Measurements from ENCODE around the gene ACR. TPM values are rescaled to one million over a fixed set of nuclear protein-coding genes. Genes with fewer than 3 reads are reported as not detected.
"Not testable (repeated sequence)": the region's sequence is repeated elsewhere in the genome, so short reads cannot be mapped to it uniquely, and the experiment has no call there.

Gene ACR
- total RNA-seq, 2 donors from 2014 or later = 13.1 TPM; not detected in 1

- WGBS = 60% methylated on average over 1 of the region's 9 CpGs
- H3K36me3 ChIP-seq = not testable (repeated sequence)
Observed at GRCh38 chr22:50756406-50756805, 18.4 kb downstream of the ACR start.

DNA sequence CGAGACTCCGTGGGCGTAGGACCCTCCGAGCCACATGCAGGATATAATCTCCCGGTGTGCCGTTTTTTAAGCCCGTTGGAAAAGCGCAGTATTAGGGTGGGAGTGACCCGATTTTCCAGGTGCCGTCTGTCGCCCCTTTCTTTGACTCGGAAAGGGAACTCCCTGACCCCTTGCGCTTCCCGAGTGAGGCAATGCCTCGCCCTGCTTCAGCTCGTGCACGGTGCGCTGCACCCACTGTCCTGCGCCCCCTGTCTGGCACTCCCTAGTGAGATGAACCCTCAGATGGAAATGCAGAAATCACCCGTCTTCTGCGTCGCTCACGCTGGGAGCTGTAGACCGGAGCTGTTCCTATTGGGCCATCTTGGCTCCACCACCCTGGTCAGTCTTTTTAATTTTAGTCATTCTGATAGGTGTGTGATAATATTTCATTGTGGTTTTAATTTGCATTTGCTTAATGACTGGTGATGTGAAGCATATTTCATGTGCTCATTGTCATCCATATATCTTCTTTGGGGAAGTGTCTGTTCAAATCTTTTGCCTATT, 19.0 kb downstream of the ACR start:
- intact Hi-C loops (cut with DNase I); H3K27me3 ChIP-seq (replicated peaks; ENCODE audit: insufficient read depth); H3K36me3 ChIP-seq; H3K27ac ChIP-seq; H3K9me3 ChIP-seq; H3K4me1 ChIP-seq (replicated peaks): not testable (repeated sequence)
- H3K4me3 ChIP-seq = peak overlapping the region; percentile 34 to 37
- 1% methylated on average over 24 of the region's 24 CpGs for WGBS
- peak in 1 of 4 experiments; percentile 42 for TF ChIP-seq CTCF (IDR thresholded peaks at IDR 0.05)
- DNase-seq (ENCODE audit: low spot score) = peak; percentile 24

More at GRCh38 chr22:50756406-50756805, 18.4 kb downstream of the ACR start:
- DNase-seq (ENCODE audit: low spot score); intact Hi-C loops (cut with DNase I); H3K27ac ChIP-seq; H3K27me3 ChIP-seq (replicated peaks; ENCODE audit: insufficient read depth); H3K4me1 ChIP-seq (replicated peaks); H3K9me3 ChIP-seq: not testable (repeated sequence)
- peak overlapping the region in 1 of 2 donors; percentile 37 for H3K4me3 ChIP-seq

DNA sequence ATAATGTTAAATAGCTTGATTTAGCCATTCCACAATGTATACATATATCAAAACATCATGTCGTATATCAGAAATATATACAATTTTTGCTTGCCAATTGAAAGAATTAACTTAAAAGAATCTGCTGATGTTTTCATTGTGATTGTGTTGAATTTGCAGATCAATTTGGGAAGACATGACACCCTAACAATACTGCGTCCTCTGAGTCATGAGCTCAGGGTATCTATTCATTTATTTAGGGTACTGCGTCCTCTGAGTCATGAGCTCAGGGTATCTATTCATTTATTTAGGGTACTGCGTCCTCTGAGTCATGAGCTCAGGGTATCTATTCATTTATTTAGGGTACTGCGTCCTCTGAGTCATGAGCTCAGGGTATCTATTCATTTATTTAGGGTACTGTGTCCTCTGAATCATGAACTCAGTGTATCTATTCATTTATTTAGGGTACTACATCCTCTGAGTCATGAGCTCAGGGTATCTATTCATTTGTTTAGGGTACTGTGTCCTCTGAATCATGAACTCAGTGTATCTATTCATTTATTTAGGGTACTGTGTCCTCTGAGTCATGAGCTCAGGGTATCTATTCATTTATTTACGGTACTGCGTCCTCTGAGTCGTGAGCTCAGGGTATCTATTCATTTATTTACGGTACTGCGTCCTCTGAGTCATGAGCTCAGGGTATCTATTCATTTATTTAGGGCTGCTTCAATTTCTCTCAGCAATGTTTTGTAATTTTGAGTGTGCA, 21.8 kb downstream of the ACR start:
- H3K4me1 ChIP-seq (replicated peaks); H3K4me3 ChIP-seq; intact Hi-C loops (cut with DNase I); H3K27me3 ChIP-seq (replicated peaks; ENCODE audit: insufficient read depth); H3K36me3 ChIP-seq; H3K27ac ChIP-seq; DNase-seq (ENCODE audit: low spot score); H3K9me3 ChIP-seq: not testable (repeated sequence)
- 77% methylated on average over 10 of the region's 10 CpGs for WGBS

DNA sequence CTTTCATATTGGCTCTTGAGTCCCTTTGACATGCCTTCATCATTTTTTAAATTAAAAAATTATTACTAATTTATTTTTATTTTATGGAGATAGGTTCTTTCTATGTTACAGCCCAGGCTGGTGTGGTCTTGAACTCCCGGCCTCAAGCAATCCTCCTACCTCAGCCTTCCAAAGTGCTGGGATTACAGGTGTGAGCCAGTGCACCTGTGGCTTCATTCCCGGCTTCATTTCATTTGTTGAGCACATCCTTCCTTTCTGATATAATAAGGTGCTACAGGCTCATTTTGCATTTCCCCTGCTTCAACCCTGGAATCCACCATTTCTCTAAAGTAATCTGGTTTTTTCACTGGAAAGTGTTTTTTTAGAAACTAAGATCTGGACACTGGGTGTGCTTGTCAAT, 23.8 kb downstream of the ACR start:
- DNase-seq (ENCODE audit: low spot score); H3K9me3 ChIP-seq; H3K27ac ChIP-seq; H3K27me3 ChIP-seq (replicated peaks; ENCODE audit: insufficient read depth); intact Hi-C loops (cut with DNase I); H3K4me3 ChIP-seq; H3K4me1 ChIP-seq (replicated peaks); H3K36me3 ChIP-seq: not testable (repeated sequence)
- WGBS = 94% methylated on average over 2 of the region's 2 CpGs

DNA sequence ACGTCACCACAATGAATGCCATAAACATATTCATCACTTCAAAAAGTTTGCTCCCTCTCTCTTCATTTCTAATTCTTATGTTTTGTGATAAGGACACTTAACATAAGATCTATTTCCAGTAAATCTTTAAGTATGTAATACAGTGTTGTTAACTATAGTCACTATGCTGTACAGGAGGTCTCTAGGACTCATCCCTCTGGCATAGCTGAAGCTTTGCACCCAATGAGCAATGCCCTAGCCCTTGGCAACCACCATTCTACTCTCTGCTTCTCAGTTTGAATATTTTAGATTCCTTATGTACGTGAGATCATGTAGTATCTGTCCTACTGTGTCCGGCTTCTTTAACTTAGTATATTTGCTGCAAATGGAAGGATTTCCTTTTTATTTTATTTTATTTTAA, 26.3 kb downstream of the ACR start:
- DNase-seq (ENCODE audit: low spot score); H3K4me1 ChIP-seq (replicated peaks); H3K9me3 ChIP-seq; H3K4me3 ChIP-seq; H3K36me3 ChIP-seq; H3K27ac ChIP-seq; intact Hi-C loops (cut with DNase I); H3K27me3 ChIP-seq (replicated peaks; ENCODE audit: insufficient read depth): not testable (repeated sequence)
- 73% methylated on average over 3 of the region's 3 CpGs for WGBS

- H3K4me3 ChIP-seq; H3K27ac ChIP-seq; H3K36me3 ChIP-seq; H3K27me3 ChIP-seq (replicated peaks; ENCODE audit: insufficient read depth); intact Hi-C loops (cut with DNase I); H3K9me3 ChIP-seq; H3K4me1 ChIP-seq (replicated peaks): not testable (repeated sequence)
- peak in 2 of 4 experiments; percentile 39 to 55 for TF ChIP-seq CTCF (IDR thresholded peaks at IDR 0.05)
- peak; percentile 55 for DNase-seq (ENCODE audit: low spot score)
- WGBS = 18% methylated on average over 12 of the region's 12 CpGs
Observed at GRCh38 chr22:50775132-50775531, 37.1 kb downstream of the ACR start.

DNA sequence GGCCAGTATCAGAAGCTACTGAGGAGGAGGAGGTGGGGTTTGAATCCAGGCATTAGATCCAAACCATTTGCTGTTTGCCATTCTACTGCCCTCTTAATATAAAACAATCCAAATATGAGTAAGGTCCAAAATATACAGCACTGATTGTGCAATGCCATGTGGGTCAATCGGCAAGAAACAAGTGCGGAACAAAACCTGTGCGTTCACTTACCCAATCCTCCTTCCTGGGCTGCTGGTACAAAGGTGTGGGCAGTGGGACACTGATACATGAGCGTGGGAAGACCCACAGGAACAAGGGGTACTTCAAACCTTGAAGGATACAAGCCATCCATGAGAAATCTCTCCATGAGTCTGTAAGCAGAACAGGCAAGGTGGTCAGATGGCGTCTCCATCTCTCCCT, 39.6 kb downstream of the ACR start:
- DNase-seq (ENCODE audit: low spot score); intact Hi-C loops (cut with DNase I); H3K4me1 ChIP-seq (replicated peaks); H3K27ac ChIP-seq; H3K9me3 ChIP-seq; H3K36me3 ChIP-seq; H3K4me3 ChIP-seq; H3K27me3 ChIP-seq (replicated peaks; ENCODE audit: insufficient read depth): not testable (repeated sequence)
- WGBS = 91% methylated on average over 5 of the region's 5 CpGs

GRCh38 chr22:50780244-50780643, 42.2 kb downstream of the ACR start:
- H3K9me3 ChIP-seq; H3K27ac ChIP-seq; H3K27me3 ChIP-seq (replicated peaks; ENCODE audit: insufficient read depth); DNase-seq (ENCODE audit: low spot score); H3K4me1 ChIP-seq (replicated peaks); H3K4me3 ChIP-seq; H3K36me3 ChIP-seq; intact Hi-C loops (cut with DNase I): not testable (repeated sequence)
- 79% methylated on average over 4 of the region's 4 CpGs for WGBS

DNA sequence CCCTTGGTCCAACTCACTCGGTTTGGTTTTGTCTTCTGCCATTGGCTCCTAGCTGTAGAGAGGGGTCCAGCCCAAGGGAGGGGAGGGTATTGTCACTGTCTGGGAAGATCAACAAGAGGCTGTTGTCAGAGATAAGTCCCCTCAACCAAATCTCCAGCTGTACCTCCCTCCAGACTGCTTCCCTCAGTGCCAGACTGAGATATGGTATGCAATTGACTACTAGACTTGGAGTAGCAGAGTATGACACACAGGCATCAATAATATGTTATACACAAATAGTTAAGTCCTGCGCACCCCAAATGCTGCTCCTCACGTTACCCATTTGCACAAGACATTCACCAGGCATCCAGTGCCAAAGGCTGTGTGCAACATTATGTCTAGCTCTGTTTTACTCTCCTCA, 44.2 kb downstream of the ACR start:
- intact Hi-C loops (cut with DNase I); DNase-seq (ENCODE audit: low spot score); H3K27me3 ChIP-seq (replicated peaks; ENCODE audit: insufficient read depth); H3K36me3 ChIP-seq; H3K4me3 ChIP-seq; H3K27ac ChIP-seq; H3K9me3 ChIP-seq; H3K4me1 ChIP-seq (replicated peaks): not testable (repeated sequence)
- 88% methylated on average over 2 of the region's 3 CpGs for WGBS
